Stimulated activated CD8-positive, alpha-beta memory T cell treated with anti-CD3 and anti-CD28 coated beads, Interleukin-4, amount 100 ng/mL, for 24 hours (primary cell): ENCODE measurements around the gene LGALS9B.
"Not testable (repeated sequence)": the region's sequence is repeated elsewhere in the genome, so short reads cannot be mapped to it uniquely, and the experiment has no call there.

Experiments
- DNase-seq: peaks from one replicate; pipeline ENCODE4 v3.0.0-alpha.2; 2020; ENCODE audit warnings: low read depth

The LGALS9B gene

DNA sequence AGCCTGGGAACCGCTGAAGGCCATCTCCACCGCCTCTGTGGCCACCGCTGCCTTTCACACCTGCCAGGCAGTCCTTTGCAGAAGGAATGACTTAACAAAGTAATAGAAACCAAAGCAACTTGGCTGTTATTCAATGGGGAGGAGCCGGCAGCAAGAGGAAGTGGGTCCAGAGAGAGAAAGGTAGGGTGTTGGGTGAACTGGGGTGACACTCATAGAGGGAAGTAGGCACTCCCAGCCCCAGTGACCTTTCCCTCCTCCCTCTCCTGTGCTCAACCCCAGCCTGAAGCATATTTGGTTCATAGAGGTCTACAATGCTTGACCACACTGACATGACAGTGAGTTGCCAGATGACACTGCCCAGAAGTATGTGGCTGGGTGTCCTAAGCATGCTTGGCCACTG is at the start of gene LGALS9B:
LGALS9B (minus strand) TSS at position 93 of the 400 bp plus-strand sequence; CDS start at position 24, 69 bp downstream.
- not testable (repeated sequence) for DNase-seq

GRCh38 chr17:20516986-20517385 is 49.6 kb upstream of the LGALS9B start:
- not testable (repeated sequence) for DNase-seq

GRCh38 chr17:20515099-20515498 is 47.8 kb upstream of the LGALS9B start:
- DNase-seq, result not testable (repeated sequence)

DNA sequence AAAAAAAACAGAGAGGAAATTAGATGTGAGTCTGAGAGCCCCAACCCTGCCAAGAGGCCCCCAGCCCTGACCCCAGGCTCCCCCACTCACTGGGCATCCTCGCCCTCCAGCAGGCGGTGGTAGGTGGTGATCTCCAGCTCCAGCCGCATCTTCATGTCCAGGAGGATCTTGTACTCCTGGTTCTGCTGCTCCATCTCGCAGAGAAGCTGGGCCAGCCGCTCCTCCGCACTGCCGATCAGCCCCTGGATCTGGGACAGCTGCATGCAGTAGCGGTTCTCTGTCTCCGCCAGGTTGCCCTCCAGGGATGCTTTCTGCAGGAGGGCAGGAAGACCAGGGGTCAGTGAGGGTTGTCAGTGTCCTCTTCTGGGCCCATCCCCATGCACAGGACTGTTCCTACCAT is 46.2 kb upstream of the LGALS9B start:
- DNase-seq, result not testable (repeated sequence)

DNA sequence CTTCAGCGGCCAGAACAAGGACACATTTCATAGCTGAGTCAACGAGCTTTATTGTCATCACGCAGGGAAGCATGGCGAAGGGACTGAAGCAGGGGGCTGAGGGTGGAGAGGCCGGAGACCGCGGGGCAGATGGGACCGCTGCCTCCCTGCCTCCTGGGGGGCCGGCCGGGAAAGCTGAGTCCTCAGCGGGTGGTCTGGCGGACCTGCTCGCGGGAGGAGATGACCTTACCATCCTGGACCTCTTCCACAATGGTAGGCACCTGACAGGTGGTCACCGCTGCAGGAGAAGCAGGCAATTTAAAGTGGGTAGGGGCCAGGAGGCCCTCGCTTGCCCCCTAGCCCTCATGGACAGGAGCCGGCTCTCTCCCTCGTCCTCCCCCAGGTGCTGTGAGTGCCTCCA is 45.0 kb upstream of the LGALS9B start:
- not testable (repeated sequence) for DNase-seq

GRCh38 chr17:20511778-20512177 is 44.4 kb upstream of the LGALS9B start:
- not testable (repeated sequence) for DNase-seq

- not testable (repeated sequence) for DNase-seq
Measured at GRCh38 chr17:20505333-20505732, 38.0 kb upstream of the LGALS9B start.

GRCh38 chr17:20504388-20505066 is 37.2 kb upstream of the LGALS9B start:
- not testable (repeated sequence) for DNase-seq

DNA sequence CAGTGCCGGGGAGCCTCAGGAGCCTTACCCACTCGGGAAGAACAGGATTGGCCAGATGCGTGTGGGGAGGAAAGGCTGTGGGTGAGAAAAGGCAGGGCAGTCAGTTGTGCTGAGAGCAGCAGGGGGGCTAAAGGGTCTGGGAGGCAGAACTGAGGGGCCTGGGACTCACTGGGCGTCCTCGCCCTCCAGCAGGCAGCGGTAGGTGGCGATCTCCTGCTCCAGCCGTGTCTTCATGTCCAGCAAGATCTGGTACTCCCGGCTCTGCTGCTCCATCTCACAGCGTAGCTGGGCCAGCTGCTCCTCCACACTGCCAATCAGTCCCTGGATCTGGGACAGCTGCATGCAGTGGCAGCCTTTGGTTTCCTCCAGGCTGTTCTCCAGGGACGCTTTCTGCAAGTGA is 34.6 kb upstream of the LGALS9B start:
- DNase-seq, result not testable (repeated sequence)

DNA sequence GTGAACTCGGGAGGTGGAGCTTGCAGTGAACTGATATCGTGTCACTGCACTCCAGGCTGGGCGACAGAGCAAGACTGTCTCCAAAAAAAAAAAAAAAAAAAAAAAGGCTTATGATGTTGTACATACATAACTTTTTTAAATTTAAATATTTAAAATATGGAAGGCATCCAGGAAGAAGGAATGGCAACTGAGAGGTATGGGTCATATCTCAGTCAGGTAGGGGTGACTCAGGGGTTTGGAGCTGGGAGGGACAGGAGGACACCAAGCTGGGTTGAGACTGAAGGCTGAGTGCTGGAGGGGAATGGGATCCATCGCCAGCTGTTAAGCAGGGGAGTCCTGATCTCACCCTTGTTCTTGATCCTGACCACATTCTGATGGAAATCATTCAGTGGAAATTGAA is 33.0 kb upstream of the LGALS9B start:
- not testable (repeated sequence) for DNase-seq

GRCh38 chr17:20495420-20495819 is 28.1 kb upstream of the LGALS9B start:
- not testable (repeated sequence) for DNase-seq

DNA sequence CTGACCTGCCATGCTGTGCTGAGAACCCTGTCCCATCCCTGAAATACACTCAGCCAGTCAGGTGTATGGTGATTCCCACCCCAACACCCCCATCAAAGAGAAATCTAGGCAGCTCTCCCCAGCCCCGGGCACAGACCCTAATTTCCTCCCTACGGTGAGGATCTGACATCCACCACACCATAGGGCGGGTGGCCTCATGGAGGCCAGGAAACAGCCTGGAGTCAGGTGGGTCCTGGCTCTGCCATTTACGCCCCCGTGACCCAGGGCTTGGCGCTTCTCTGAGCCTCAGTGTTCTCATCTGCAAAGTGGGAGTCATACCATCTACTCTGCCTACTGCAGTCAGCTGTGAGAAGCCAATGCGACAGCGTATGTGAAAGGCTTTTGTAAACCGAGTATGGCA is 27.4 kb upstream of the LGALS9B start:
- DNase-seq, result not testable (repeated sequence)

GRCh38 chr17:20494147-20494546 is 26.8 kb upstream of the LGALS9B start:
- DNase-seq, result not testable (repeated sequence)

DNA sequence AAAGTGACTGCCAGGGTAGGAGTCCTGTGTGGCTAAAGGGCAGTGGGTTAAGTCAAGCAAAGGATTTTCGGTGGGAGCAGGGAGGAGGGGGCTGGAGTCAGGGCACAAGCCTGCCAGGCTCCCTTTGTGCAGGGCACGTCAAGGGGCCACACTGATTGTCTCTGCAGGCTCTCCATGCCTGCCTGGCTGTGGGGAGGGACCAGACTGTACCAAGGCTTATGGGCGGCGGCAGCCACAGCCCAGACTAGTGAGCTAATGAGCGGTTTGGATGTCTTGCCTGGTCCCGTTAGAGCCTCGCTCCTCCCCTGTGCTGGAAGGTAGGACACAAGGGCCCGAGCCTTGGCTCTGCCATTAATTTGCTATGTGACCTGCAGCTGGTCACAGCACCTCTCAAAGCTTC is 25.6 kb upstream of the LGALS9B start:
- not testable (repeated sequence) for DNase-seq

- not testable (repeated sequence) for DNase-seq
Measured at GRCh38 chr17:20492099-20492498, 24.8 kb upstream of the LGALS9B start.

GRCh38 chr17:20484930-20485329 is 17.6 kb upstream of the LGALS9B start:
- DNase-seq, result not testable (repeated sequence)

DNA sequence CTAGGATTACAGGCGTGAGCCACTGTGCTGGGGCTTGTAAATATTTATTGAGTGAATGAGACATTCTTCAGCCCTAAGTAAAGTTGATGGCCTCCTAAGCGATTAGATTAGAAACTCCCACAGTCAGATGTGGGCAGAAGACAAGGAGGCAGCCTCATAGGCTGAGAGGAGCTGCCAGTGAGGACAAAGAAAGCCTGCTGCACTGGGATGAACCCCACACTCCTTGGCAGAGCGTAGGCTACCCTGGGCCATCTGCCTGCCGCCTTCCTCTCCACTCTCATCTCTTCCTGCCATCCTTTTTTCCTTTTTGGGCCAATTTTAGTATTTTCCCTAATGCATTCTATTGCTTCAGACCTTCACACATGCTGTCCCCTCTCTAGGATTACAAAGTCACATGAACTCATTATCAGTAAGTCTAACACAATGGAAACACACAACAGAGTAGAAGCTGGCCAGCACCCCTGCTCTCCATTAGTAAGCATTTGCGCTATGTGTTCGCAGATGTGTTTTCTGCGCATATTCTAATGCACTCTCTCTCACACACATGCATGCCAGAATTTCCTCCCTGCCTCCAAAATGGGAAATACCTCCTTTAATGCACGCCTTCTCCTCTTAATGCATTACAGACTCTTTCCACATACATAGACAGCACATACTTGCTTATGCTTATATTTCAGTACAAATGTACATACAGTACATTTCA is 12.7 kb upstream of the LGALS9B start:
- DNase-seq, result not testable (repeated sequence)

- DNase-seq, result not testable (repeated sequence)
Measured at GRCh38 chr17:20477398-20478071, 10.2 kb upstream of the LGALS9B start.

DNA sequence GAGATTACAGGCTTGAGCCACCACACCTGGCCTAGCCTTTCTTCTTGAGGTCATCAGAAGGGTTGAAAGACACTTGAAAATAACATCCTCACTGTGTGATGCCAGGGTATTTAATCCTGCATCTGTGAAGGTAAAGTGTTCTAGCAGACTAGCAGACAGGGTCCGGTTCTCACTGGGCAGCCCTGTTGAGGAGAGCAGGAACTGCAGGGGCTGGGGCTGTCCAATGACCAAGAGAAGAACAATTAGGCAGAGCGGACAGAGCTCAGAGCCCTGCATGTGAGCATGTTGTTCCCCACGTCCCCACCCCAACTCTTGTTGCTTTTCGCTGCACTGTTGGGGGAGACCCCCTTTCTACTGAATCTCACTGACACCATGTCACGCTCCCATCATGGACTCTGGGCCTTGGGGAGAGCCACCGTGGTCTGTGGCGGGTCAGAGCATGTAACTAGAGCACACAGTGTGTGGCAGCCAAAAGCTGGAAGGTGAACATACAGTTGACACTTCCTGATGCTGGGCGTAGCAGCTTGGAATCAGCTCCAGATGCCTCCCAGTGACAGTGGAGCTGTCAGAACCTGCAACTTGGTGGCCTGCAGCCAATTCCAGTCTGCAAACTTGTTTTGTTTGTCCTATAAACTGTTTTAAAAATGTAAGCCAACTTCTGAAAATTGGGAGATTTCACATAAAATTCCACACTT is 7.9 kb upstream of the LGALS9B start:
- not testable (repeated sequence) for DNase-seq

DNA sequence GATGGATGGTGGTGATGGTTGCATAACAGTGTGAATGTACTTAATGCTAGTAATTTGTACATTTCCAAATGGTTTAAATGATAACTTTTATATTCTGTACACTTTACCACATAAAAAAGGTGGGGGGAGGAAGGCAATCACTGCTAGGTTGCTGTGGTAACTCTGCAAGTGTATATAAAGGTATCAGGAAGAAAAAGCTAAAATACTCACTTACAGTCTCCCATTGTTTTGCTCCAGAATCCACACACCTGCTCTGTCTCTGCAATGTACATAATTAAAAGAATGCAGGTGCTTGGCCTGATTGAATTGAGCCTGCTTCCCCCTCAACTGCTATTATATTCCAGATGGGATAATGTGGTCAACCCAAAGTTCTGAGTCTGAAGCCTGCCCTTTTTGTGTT is 6.7 kb upstream of the LGALS9B start:
- not testable (repeated sequence) for DNase-seq

GRCh38 chr17:20469946-20470345 is 2.6 kb upstream of the LGALS9B start:
- not testable (repeated sequence) for DNase-seq

DNA sequence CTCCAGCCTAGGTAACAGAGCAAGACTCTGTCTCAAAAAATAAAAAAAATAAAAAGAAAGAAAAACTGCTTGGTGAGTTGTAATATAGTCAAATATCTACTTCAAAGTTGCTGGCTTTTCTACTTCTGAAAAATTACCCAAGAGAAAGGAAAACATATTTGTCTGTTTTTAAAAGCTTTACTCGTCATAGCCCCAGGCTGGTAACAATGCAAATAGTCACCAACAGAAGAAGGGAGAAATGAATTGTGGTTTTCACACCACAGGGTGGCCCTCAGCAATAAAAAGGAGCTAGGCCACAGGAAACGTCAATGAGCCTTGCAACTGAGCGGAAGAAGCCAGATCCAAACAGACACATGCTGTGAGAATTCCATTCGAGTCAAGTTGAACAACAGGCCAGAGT is 1.8 kb upstream of the LGALS9B start:
- not testable (repeated sequence) for DNase-seq
